AG10803 (cell line): Measurements from ENCODE around the gene HOXA11.
A peak's percentile ranks its signal among the peaks of the same experiment; 100 is the strongest.

Source experiments
- DNase-seq: peaks from one replicate; pipeline ENCODE4 v3.0.0; 2010; ENCODE audit warnings: low read depth
- H3K4me3 ChIP-seq: 2 replicates; pipeline ENCODE4 v1.5.1; 2011; ENCODE audit warnings: mild to moderate bottlenecking, low read length, control low read depth
- TF ChIP-seq, protein P1 (sequence below): conservative IDR thresholded peaks from 2 replicates; pipeline ENCODE4 v1.5.1; 2011; ENCODE audit warnings: mild to moderate bottlenecking, low read length, control low read depth, inconsistent platforms

Gene HOXA11

DNA sequence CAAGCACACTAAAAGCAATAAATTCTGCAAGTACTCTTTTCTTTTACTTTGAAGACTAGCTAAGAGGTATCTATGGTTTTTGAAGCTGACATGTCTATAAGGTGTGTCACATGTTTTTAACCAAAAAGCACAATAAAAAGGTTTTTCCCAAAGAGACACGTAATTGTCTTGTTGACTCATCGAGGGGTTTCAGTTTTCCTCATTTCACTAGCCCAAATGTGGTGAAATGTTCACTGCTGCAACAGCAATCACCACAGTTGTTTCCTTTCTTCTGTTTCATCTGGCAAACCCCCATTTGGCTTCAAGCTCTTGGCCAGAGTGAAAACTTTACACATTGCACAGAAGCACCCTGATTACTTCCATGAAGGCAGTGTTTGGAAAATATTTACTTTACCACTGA lies 50.6 kb downstream of the HOXA11 start:
- peak; percentile 96 for DNase-seq
- no peak overlapping the region for H3K4me3 ChIP-seq

DNA sequence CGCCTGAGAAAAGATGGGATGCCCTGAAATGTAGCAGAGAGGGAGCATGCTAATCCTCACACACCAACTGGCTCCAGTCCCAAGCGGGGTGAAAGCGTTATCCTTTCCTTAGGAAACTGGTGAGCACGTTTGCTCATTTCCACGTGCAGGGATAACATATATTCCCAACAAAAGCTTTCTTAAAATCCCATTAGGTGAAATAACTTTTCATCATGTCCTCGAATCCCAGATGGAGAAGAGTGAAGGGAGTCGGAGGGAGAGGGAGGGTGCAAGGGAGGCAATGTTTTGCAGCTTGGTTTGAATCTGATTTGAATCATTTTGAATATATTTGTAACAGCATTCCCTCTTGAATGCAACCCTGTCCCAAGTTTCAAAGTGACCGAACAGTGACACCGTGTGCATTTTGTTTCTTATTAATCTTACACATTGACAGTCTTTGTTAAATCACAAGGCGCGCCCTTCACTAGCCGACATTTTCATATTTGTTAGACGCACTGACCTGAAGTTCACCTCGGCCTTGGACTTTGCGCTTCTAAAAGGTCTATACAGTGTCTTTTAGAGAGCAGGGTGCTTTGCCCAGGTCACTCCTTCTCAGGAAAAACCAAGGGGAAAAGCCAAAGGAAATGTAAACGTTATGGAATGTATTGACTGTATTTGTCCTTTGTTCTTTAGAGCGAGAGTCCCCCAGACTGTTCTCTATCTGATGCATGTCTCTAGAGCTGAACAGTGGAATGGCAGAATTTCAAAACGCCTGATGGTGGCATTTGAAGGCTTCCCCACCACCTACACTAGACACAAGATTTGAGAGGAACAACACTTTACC lies 51.4 kb downstream of the HOXA11 start:
- no peak for DNase-seq
- no peak overlapping the region for H3K4me3 ChIP-seq
- TF ChIP-seq, protein P1, sequence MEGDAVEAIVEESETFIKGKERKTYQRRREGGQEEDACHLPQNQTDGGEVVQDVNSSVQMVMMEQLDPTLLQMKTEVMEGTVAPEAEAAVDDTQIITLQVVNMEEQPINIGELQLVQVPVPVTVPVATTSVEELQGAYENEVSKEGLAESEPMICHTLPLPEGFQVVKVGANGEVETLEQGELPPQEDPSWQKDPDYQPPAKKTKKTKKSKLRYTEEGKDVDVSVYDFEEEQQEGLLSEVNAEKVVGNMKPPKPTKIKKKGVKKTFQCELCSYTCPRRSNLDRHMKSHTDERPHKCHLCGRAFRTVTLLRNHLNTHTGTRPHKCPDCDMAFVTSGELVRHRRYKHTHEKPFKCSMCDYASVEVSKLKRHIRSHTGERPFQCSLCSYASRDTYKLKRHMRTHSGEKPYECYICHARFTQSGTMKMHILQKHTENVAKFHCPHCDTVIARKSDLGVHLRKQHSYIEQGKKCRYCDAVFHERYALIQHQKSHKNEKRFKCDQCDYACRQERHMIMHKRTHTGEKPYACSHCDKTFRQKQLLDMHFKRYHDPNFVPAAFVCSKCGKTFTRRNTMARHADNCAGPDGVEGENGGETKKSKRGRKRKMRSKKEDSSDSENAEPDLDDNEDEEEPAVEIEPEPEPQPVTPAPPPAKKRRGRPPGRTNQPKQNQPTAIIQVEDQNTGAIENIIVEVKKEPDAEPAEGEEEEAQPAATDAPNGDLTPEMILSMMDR = no peak

More for the DNA sequence above, 50.6 kb downstream of the HOXA11 start:
- TF ChIP-seq, protein P1 = no peak

DNA sequence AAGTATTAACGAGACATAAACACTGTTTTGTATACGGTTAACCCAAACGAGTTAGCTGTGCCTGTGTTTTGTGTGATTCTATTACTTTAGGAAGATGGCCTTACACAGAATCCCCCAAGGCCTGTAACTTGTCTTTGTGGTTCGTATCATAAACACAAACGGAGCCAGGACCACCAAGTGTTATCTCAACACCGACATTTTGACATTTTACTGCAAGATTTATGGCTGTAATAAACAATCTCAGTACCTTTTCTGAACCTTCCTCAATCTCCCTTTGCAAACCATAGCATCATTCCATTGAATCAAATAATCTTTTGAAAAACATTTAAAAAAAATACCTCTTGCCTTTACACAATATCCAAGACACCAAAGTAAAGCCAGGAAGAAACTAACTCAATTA lies 52.1 kb downstream of the HOXA11 start:
- no peak overlapping the region for H3K4me3 ChIP-seq
- TF ChIP-seq, protein P1 = no peak
- no peak for DNase-seq

DNA sequence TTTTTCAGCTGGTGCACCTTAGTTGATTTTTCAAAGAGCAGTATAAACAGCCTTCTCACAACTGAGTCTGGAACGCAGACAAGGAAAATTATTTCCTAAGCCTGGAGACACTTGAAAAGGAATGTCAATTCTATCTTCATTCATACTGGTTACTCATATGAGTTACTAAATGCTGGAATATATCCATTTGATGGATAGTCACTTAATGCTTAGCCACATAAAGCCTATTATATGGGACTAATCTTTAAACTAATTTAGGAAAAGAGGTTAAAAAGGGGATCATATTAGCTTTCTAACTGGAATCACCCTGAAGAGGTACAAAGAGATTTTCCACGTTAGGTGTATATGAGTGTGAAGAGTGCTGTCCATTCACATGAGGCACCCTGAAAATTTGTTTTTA lies 52.8 kb downstream of the HOXA11 start:
- TF ChIP-seq, protein P1 = no peak
- H3K4me3 ChIP-seq = no peak overlapping the region
- DNase-seq = no peak

DNA sequence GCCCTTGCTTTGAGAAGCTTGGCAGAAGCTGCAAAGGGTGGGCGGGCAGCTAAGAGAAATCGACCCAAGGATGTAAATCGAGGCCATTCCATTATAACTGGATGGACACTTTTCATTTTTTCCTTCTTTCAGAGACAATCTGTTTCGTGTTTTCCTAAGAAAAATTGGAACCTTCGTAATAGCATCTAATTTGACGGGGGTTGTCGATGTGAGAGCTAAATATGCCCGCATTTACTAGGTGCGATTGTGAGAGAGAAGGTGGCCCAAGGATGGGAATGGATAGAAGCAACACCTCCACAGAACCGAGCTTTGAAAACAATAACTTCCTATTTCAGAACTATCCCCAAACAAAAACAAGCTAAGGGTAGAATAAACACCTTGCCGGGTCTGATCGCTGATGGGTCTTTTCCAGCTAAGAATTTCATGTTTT lies 53.6 kb downstream of the HOXA11 start:
- H3K4me3 ChIP-seq = peak overlapping the region; percentile 79
- TF ChIP-seq, protein P1 = no peak
- no peak for DNase-seq
